ENCODE measurements around the gene FMN1.

FMN1 gene

GRCh38 chr15:33043636-33044035 lies 150.9 kb downstream of the FMN1 start:
- no peak overlapping the region for H3K4me3 ChIP-seq (replicated peaks; ENCODE audit: low read depth, low read length)
- no peak for DNase-seq (ENCODE audit: extremely low read depth, low read depth)
- TF ChIP-seq CTCF (IDR thresholded peaks at IDR 0.05; ENCODE audit: low read depth, low read length, missing control alignments) = no peak

- no peak for TF ChIP-seq CTCF (IDR thresholded peaks at IDR 0.05; ENCODE audit: low read depth, low read length, missing control alignments)
- no peak overlapping the region for H3K4me3 ChIP-seq (replicated peaks; ENCODE audit: low read depth, low read length)
- no peak for DNase-seq (ENCODE audit: extremely low read depth, low read depth)
Measured at GRCh38 chr15:33040496-33040895, 154.0 kb downstream of the FMN1 start.

- no peak overlapping the region for H3K4me3 ChIP-seq (replicated peaks; ENCODE audit: low read depth, low read length)
- TF ChIP-seq CTCF (IDR thresholded peaks at IDR 0.05; ENCODE audit: low read depth, low read length, missing control alignments) = no peak
- DNase-seq (ENCODE audit: extremely low read depth, low read depth) = no peak
Measured at GRCh38 chr15:33034588-33034987, 159.9 kb downstream of the FMN1 start.

- no peak for DNase-seq (ENCODE audit: extremely low read depth, low read depth)
- H3K4me3 ChIP-seq (replicated peaks; ENCODE audit: low read depth, low read length) = no peak overlapping the region
- TF ChIP-seq CTCF (IDR thresholded peaks at IDR 0.05; ENCODE audit: low read depth, low read length, missing control alignments) = no peak
Measured at GRCh38 chr15:33032053-33032452, 162.5 kb downstream of the FMN1 start.

- DNase-seq (ENCODE audit: extremely low read depth, low read depth) = peak; percentile 61
Measured at GRCh38 chr15:33031324-33031821, 163.1 kb downstream of the FMN1 start.

GRCh38 chr15:33030315-33030714 lies 164.2 kb downstream of the FMN1 start:
- no peak for TF ChIP-seq CTCF (IDR thresholded peaks at IDR 0.05; ENCODE audit: low read depth, low read length, missing control alignments)
- no peak for DNase-seq (ENCODE audit: extremely low read depth, low read depth)
- no peak overlapping the region for H3K4me3 ChIP-seq (replicated peaks; ENCODE audit: low read depth, low read length)

More at GRCh38 chr15:33031324-33031821, 163.1 kb downstream of the FMN1 start:
- no peak for TF ChIP-seq CTCF (IDR thresholded peaks at IDR 0.05; ENCODE audit: low read depth, low read length, missing control alignments)
- H3K4me3 ChIP-seq (replicated peaks; ENCODE audit: low read depth, low read length) = no peak overlapping the region

- no peak for TF ChIP-seq CTCF (IDR thresholded peaks at IDR 0.05; ENCODE audit: low read depth, low read length, missing control alignments)
- H3K4me3 ChIP-seq (replicated peaks; ENCODE audit: low read depth, low read length) = no peak overlapping the region
- DNase-seq (ENCODE audit: extremely low read depth, low read depth) = no peak
Measured at GRCh38 chr15:33029109-33029652, 165.3 kb downstream of the FMN1 start.
